ENCODE measurements around the gene ZNF777. TPM values are rescaled to one million over a fixed set of nuclear protein-coding genes. Genes with fewer than 3 reads are reported as not detected.
A peak's percentile ranks its signal among the peaks of the same experiment; 100 is the strongest.
"Not testable (repeated sequence)": the region's sequence is repeated elsewhere in the genome, so short reads cannot be mapped to it uniquely, and the experiment has no call there.

The ZNF777 gene
- total and polyA plus RNA-seq, 7 experiments from 2014 or later = 0.76 to 16.1 (median 14.0) TPM

DNA sequence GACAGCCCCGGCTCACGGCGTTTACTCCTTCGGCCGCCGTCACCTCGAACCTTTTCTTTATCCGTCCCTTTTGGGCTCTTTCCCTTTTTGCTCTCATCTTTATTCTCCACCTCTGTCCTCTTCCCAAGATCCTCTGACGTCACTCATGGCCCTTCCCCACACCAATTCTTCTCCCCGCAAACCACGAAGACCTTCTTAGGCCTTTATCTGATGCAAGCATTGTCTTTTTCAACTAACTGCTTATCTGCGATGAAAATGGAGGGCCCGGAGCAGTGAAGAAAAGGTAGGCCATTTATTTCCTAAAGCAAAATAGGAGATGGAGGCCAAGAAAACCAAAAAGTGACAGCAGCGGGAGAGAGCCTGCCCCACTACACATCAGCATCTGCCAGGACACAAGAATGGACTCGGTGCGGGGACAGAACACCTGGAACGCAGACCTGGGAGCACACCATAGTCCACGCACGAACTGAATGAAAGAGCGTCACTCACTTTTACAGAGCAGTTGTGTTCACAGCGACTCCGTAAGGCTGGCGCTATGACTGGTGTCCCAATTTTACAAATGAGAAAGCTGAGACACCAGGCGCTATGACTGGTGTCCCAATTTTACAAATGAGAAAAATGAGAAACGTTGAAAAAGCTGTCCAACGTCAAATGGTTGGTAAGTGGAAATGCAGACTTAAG is 45.3 kb downstream of the ZNF777 start:
- peak overlapping the region; percentile 17 for H3K4me3 ChIP-seq (ENCODE audit: low read length)
- no peaks in the 10 kb centered on the region for H3K27me3 ChIP-seq (ENCODE audit: control insufficient read depth in 2 of 2, insufficient read depth in 2 of 2, low read length in 2 of 2)
- Mint-ChIP-seq H3K4me1 (peaks cover 0 to 22% (median 15%) of the 10 kb centered on the region in 7 donors), H3K36me3 (no peaks in the 10 kb centered on the region), H3K27me3 (peaks cover 22 to 39% (median 37%) of the 10 kb centered on the region in 5 donors), H3K4me3 (peak overlapping the region; percentile 59 to 93 (median 80)), H3K9me3 (peaks cover 0 to 5% (median 2%) of the 10 kb centered on the region in 11 donors), H3K27ac (peak overlapping the region; percentile 61 to 97 (median 85))
- no peaks in the 10 kb centered on the region for H3K36me3 ChIP-seq (ENCODE audit: control insufficient read depth in 2 of 3, insufficient read depth in 3 of 3, low read length in 3 of 3)
- H3K9me3 ChIP-seq (ENCODE audit: control insufficient read depth in 2 of 3, low read length in 3 of 3) = no peaks in the 10 kb centered on the region
- peak; percentile 51 for ATAC-seq
- no peaks in the 10 kb centered on the region for H3K4me1 ChIP-seq (ENCODE audit: control insufficient read depth in 2 of 2, insufficient read depth in 2 of 2, low read length in 2 of 2)
- intact Hi-C loops (cut with micrococcal nuclease) = no loop called here
- ChIA-PET CTCF (no interaction called here), POLR2A (no interaction called here)
- DNase-seq = peak in 3 of 9 donors; percentile 5 to 34 (median 19)
- H3K27ac ChIP-seq (ENCODE audit: low read depth, low read length) = peak overlapping the region; percentile 45

DNA sequence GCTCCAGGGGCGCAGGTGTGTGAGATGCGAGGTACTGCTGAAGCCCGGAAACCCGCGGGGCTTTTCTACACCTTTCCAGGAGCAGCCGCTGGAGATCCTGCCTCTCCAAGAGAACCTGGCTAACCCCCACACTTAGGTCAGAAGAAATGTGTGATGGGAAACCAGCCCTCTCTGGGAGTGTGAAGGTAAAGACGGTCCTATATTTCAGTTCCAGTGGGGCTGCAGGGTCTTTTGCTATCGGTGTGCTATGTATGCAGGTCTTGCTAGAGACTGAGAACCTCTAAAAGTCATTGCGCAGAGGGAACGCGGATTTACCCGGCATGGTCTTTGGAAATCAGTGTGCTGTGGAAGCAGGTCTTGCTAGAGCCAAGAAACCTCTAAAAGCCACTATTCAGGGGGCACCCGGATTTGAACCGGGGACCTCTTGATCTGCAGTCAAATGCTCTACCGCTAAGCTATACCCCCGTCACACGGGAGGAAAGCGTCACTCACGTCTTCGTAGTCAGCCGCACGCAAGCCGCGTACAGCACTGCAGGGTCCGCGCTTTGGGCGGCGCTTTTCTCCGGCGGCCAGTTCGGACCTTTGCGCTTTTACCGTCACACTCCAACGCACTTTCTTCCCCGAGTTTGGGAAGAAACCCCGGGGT is 46.0 kb downstream of the ZNF777 start:
- ChIA-PET POLR2A (no interaction called here), CTCF (interaction anchor here (0.6 kb wide), 1 partner anchor 410 kb away, joined by 3 read pairs; no protein-coding TSS in a partner anchor)
- peak; percentile 32 to 63 (median 47) for DNase-seq
- Histone ChIP-seq H3K27ac (ENCODE audit: low read depth, low read length) (peak overlapping the region; percentile 45), H3K27me3 (ENCODE audit: control insufficient read depth in 2 of 2, insufficient read depth in 2 of 2, low read length in 2 of 2) (no peaks in the 10 kb centered on the region), H3K4me3 (ENCODE audit: low read length) (peak overlapping the region; percentile 17), H3K9me3 (ENCODE audit: control insufficient read depth in 2 of 3, low read length in 3 of 3) (no peaks in the 10 kb centered on the region), H3K36me3 (ENCODE audit: control insufficient read depth in 2 of 3, insufficient read depth in 3 of 3, low read length in 3 of 3) (no peaks in the 10 kb centered on the region), H3K4me1 (ENCODE audit: control insufficient read depth in 2 of 2, insufficient read depth in 2 of 2, low read length in 2 of 2) (no peaks in the 10 kb centered on the region)
- intact Hi-C loops (cut with micrococcal nuclease) = no loop called here
- Mint-ChIP-seq H3K36me3 (no peaks in the 10 kb centered on the region), H3K27ac (peak overlapping the region; percentile 61 to 97 (median 85)), H3K9me3 (peaks cover 0 to 5% (median 2%) of the 10 kb centered on the region in 11 donors), H3K4me1 (peaks cover 0 to 22% (median 15%) of the 10 kb centered on the region in 7 donors), H3K27me3 (peaks cover 22 to 40% (median 38%) of the 10 kb centered on the region in 5 donors), H3K4me3 (peak overlapping the region; percentile 59 to 93 (median 80))
- peak; percentile 82 for ATAC-seq

DNA sequence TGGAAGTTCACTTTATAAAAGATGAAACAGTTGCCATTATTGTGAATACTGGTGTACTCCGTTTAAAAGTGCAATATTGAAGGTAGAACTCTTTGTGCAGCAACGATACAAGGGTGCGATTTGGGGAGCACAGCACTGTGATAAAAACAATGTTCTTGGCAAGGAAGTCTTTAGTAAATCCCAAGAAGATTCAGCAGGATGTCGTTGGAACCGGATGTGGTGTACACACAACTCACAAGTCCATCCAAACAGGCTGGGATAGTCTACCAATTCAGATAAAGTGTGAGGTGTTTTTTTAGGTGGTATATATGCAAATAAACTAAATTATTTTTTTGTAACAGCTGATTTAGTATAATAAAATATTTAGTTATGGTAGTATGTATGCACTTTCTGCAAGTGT is 46.7 kb downstream of the ZNF777 start:
- POLR2A ChIA-PET = no interaction called here
- Histone ChIP-seq H3K4me3 (ENCODE audit: low read length) (no peak overlapping the region), H3K4me1 (ENCODE audit: control insufficient read depth in 2 of 2, insufficient read depth in 2 of 2, low read length in 2 of 2) (no peaks in the 10 kb centered on the region), H3K36me3 (ENCODE audit: control insufficient read depth in 2 of 3, insufficient read depth in 3 of 3, low read length in 3 of 3) (no peaks in the 10 kb centered on the region), H3K27ac (ENCODE audit: low read depth, low read length) (no peak overlapping the region), H3K9me3 (ENCODE audit: control insufficient read depth in 2 of 3, low read length in 3 of 3) (no peaks in the 10 kb centered on the region), H3K27me3 (ENCODE audit: control insufficient read depth in 2 of 2, insufficient read depth in 2 of 2, low read length in 2 of 2) (no peaks in the 10 kb centered on the region)
- no peak for ATAC-seq
- Mint-ChIP-seq H3K9me3 (peaks cover 0 to 5% (median 2%) of the 10 kb centered on the region in 11 donors), H3K27me3 (peaks cover 22 to 41% (median 38%) of the 10 kb centered on the region in 5 donors), H3K36me3 (no peaks in the 10 kb centered on the region), H3K4me1 (peaks cover 0 to 22% (median 15%) of the 10 kb centered on the region in 7 donors), H3K27ac (peak overlapping the region in 1 of 9 donors; percentile 16), H3K4me3 (peak overlapping the region in 5 of 10 donors; percentile 3 to 93 (median 90))
- intact Hi-C loops (cut with micrococcal nuclease) = no loop called here
- CTCF ChIA-PET = interaction anchor here (0.6 kb wide), 1 partner anchor 409 kb away, joined by 3 read pairs; no protein-coding TSS in a partner anchor
- DNase-seq = no peak

DNA sequence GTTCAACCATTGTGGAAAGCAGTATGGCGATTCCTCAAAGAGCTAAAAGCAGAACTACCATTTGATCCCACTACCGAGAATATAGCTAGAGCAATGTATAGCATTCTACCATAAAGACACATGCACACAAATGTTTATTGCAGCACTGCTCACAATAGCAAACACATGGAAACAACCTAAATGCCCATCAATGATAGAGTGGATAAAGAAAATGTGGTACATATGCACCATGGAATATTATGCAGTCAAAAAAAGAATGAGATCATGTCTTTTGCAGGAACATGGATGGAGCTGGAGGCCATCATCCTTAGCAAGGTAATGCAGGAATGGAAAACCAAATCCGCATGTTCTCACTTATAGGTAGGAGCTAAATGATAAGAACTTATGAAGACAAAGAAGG is 47.8 kb downstream of the ZNF777 start:
- H3K27ac Mint-ChIP-seq; H3K9me3 ChIP-seq (ENCODE audit: control insufficient read depth in 2 of 3, low read length in 3 of 3); ATAC-seq; H3K27ac ChIP-seq (ENCODE audit: low read depth, low read length); intact Hi-C loops (cut with micrococcal nuclease); H3K4me3 Mint-ChIP-seq; DNase-seq; H3K36me3 ChIP-seq (ENCODE audit: control insufficient read depth in 2 of 3, insufficient read depth in 3 of 3, low read length in 3 of 3); H3K4me1 ChIP-seq (ENCODE audit: control insufficient read depth in 2 of 2, insufficient read depth in 2 of 2, low read length in 2 of 2); H3K9me3 Mint-ChIP-seq; H3K36me3 Mint-ChIP-seq; H3K27me3 ChIP-seq (ENCODE audit: control insufficient read depth in 2 of 2, insufficient read depth in 2 of 2, low read length in 2 of 2); H3K4me3 ChIP-seq (ENCODE audit: low read length): not testable (repeated sequence)
- Mint-ChIP-seq H3K27me3 (peaks cover 22 to 47% (median 40%) of the 10 kb centered on the region in 5 donors), H3K4me1 (peaks cover 0 to 22% (median 15%) of the 10 kb centered on the region in 7 donors)
- POLR2A ChIA-PET = interaction anchor here (0.8 kb wide), 1 partner anchor 11 kb away, joined by 3 read pairs; no protein-coding TSS in a partner anchor
- CTCF ChIA-PET = interaction anchor here (0.7 kb wide), 1 partner anchor 37 kb away, joined by 3 read pairs; no protein-coding TSS in a partner anchor

DNA sequence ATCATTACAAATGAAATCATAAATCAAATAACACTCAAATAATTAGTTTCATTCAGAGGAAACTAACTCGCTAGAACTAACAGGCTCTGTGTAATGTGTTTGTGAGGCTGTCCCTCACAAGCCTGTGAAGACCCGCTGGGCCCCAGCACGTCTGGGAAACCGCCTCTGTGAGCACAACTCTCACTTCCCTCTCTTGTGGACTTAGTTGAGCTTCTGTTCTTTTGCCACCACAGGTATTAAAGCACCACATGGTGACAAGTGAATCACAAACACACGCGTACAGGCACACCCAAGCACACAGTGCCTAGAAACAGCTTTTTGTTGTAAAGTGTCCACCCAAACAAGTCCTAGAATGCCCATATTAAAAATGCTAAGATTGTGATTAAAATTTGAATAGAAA is 51.0 kb downstream of the ZNF777 start:
- H3K27ac ChIP-seq (ENCODE audit: low read depth, low read length) = no peak overlapping the region
- no peaks in the 10 kb centered on the region for H3K4me1 ChIP-seq (ENCODE audit: control insufficient read depth in 2 of 2, insufficient read depth in 2 of 2, low read length in 2 of 2)
- ATAC-seq (no peak), DNase-seq (no peak)
- peaks cover 22 to 42% (median 36%) of the 10 kb centered on the region in 5 donors for H3K27me3 Mint-ChIP-seq
- ChIA-PET POLR2A (no interaction called here), CTCF (no interaction called here)
- H3K9me3 Mint-ChIP-seq = peaks cover 0 to 5% (median 0%) of the 10 kb centered on the region in 11 donors
- peaks cover 0 to 12% (median 10%) of the 10 kb centered on the region in 7 donors for H3K4me1 Mint-ChIP-seq
- H3K27ac Mint-ChIP-seq = no peak overlapping the region
- H3K4me3 ChIP-seq (ENCODE audit: low read length) = no peak overlapping the region
- H3K36me3 ChIP-seq (ENCODE audit: control insufficient read depth in 2 of 3, insufficient read depth in 3 of 3, low read length in 3 of 3) = no peaks in the 10 kb centered on the region
- no peak overlapping the region for H3K4me3 Mint-ChIP-seq
- H3K36me3 Mint-ChIP-seq = no peaks in the 10 kb centered on the region
- no peaks in the 10 kb centered on the region for H3K9me3 ChIP-seq (ENCODE audit: control insufficient read depth in 2 of 3, low read length in 3 of 3)
- intact Hi-C loops (cut with micrococcal nuclease) = loop anchor here in 1 of 2 donors (5.0 kb wide), 1 partner anchor 403 kb away; no protein-coding TSS in a partner anchor
- no peaks in the 10 kb centered on the region for H3K27me3 ChIP-seq (ENCODE audit: control insufficient read depth in 2 of 2, insufficient read depth in 2 of 2, low read length in 2 of 2)

DNA sequence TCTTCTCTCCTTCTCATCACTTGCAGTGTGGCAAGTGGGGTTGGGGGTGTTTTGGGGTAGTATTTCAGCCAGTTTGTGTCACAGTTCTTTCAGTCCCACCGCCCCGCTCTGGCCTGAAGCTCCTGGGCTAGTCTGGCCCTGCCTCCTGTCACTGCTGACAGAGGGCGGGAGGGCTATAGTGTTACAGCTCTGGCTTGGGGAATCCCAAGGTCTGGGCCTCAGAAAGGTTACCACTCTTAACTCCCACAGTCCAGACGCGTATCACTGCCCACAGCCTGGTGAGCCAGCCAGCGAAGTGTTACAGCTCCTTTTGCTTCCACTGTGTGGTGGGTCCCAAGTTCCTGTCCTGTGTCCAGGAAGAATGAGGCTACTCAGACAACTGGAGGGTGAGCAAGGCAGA is 56.0 kb downstream of the ZNF777 start:
- no peaks in the 10 kb centered on the region for H3K9me3 ChIP-seq (ENCODE audit: control insufficient read depth in 2 of 3, low read length in 3 of 3)
- H3K4me1 ChIP-seq (ENCODE audit: control insufficient read depth in 2 of 2, insufficient read depth in 2 of 2, low read length in 2 of 2) = no peaks in the 10 kb centered on the region
- no peaks in the 10 kb centered on the region for H3K27me3 ChIP-seq (ENCODE audit: control insufficient read depth in 2 of 2, insufficient read depth in 2 of 2, low read length in 2 of 2)
- no peak overlapping the region for H3K4me3 ChIP-seq (ENCODE audit: low read length)
- ChIA-PET CTCF (no interaction called here), POLR2A (no interaction called here)
- Mint-ChIP-seq H3K4me3 (no peak overlapping the region), H3K36me3 (no peaks in the 10 kb centered on the region), H3K4me1 (peaks cover 0 to 1% (median 0%) of the 10 kb centered on the region in 7 donors), H3K27me3 (peaks cover 0 to 20% (median 9%) of the 10 kb centered on the region in 5 donors), H3K27ac (no peak overlapping the region), H3K9me3 (peaks cover 0 to 2% (median 0%) of the 10 kb centered on the region in 11 donors)
- DNase-seq (no peak), ATAC-seq (no peak)
- intact Hi-C loops (cut with micrococcal nuclease) = loop anchor here in 1 of 2 donors (5.0 kb wide), 1 partner anchor 398 kb away; no protein-coding TSS in a partner anchor
- H3K27ac ChIP-seq (ENCODE audit: low read depth, low read length) = no peak overlapping the region
- H3K36me3 ChIP-seq (ENCODE audit: control insufficient read depth in 2 of 3, insufficient read depth in 3 of 3, low read length in 3 of 3) = no peaks in the 10 kb centered on the region

Data from naive thymus-derived CD4-positive, alpha-beta T cell (primary cell).